K562 (cell line): Measurements from ENCODE around the gene OR3A1. TPM values are rescaled to one million over a fixed set of nuclear protein-coding genes. Genes with fewer than 3 reads are reported as not detected.

Experiments used
- ATAC-seq: fragments of 200-7000 bp; cut with Tn5 transposase; 3 replicates; pipeline ENCODE4 v1.9.1; 2020; ENCODE audit warnings: moderate library complexity
- BruUV-seq: library from RNA; stranded (reverse); fragments of 400-500 nt; replicated peaks from 2 replicates; lab custom pipeline; 2021; lab: Mats Ljungman, UMichigan
- CTCF ChIA-PET: fragments of 300-600 bp; formaldehyde crosslinking; extraction: SDS; loops from one replicate; lab custom pipeline; 2021; ENCODE audit warnings: low intra/inter-chr PET ratio; lab: Yijun Ruan, JAX
- POLR2A ChIA-PET: fragments of 300-600, 350-650 bp; sonication (Branson Sonifier 250); formaldehyde crosslinking; extraction: SDS; loops from one replicate; lab custom pipeline; 2021; ENCODE audit warnings: antibody characterized with exemption, inconsistent platforms; lab: Yijun Ruan, JAX
- DNase-seq, 4 experiments: peaks; one replicate each; pipeline versions ENCODE4 v3.0.0 to v3.0.0-alpha.2; 2011 to 2018; ENCODE audit warnings: low spot score in 3 of 4, mixed read lengths in 3 of 4; ENCODE audit errors: extremely low read depth in 1 of 4
- FAIRE-seq: peaks from 2 replicates; lab custom pipeline; 2011; peaks lifted over from hg19 to GRCh38; lab: Jason Lieb, UNC
- H2AFZ ChIP-seq: 2 replicates; pipeline ENCODE4 v1.6.0; 2011; ENCODE audit warnings: low read depth, low read length, control low read depth, inconsistent platforms
- H3K27ac ChIP-seq: fragments of 200-600 bp; 3 replicates; pipeline ENCODE4 v1.8.0; 2011; ENCODE audit warnings: low read depth, mild to moderate bottlenecking, control low read depth, inconsistent platforms, low read length, moderate library complexity, mixed read lengths; ENCODE audit errors: extremely low read depth
- H3K27me3 ChIP-seq, 2 experiments: fragments of 300-600 bp in 1 of 2; 2 replicates in 1 of 2; 3 replicates in 1 of 2; pipeline versions ENCODE4 v1.6.0 to v1.8.0; 2011; ENCODE audit warnings: inconsistent platforms in 2 of 2, low read length in 2 of 2, mild to moderate bottlenecking in 1 of 2, mixed read lengths in 1 of 2, moderate library complexity in 1 of 2; ENCODE audit not compliant: control insufficient read depth in 2 of 2, insufficient read depth in 2 of 2
- H3K36me3 ChIP-seq: fragments of 300-600 bp; 3 replicates; pipeline ENCODE4 v1.8.0; 2011; ENCODE audit warnings: mild to moderate bottlenecking, low read length, inconsistent platforms; ENCODE audit not compliant: control insufficient read depth, insufficient read depth
- H3K4me1 ChIP-seq, 2 experiments: fragments of 200-600 bp in 1 of 2; replicated peaks in 1 of 2; 2 replicates in 1 of 2; 3 replicates in 1 of 2; pipeline versions ENCODE4 v1.5.1 to v1.8.0; 2011; ENCODE audit warnings: inconsistent platforms in 2 of 2, low read length in 2 of 2, mild to moderate bottlenecking in 1 of 2, mixed read lengths in 1 of 2, moderate library complexity in 1 of 2; ENCODE audit not compliant: control insufficient read depth in 2 of 2, insufficient read depth in 2 of 2
- H3K4me2 ChIP-seq: 2 replicates; pipeline ENCODE4 v1.6.1; 2011; ENCODE audit warnings: low read length, control low read depth, inconsistent platforms, mixed read lengths; ENCODE audit not compliant: insufficient read depth
- H3K4me3 ChIP-seq: fragments of 200-600 bp; sonication (generic), shearing (Covaris generic); 2 replicates; pipeline ENCODE4 v1.5.1; 2016; ENCODE audit warnings: control low read depth, inconsistent platforms
- H3K79me2 ChIP-seq: fragments of 200-600 bp; 3 replicates; pipeline ENCODE4 v1.8.0; 2011; ENCODE audit warnings: low read length, inconsistent platforms; ENCODE audit not compliant: control insufficient read depth, insufficient read depth
- H3K9ac ChIP-seq, 2 experiments: 2 replicates each; pipeline versions ENCODE4 v1.6.0 to v1.6.1; 2011; ENCODE audit warnings: low read depth in 2 of 2, low read length in 2 of 2, control low read depth in 1 of 2, inconsistent platforms in 1 of 2, mild to moderate bottlenecking in 1 of 2, mixed read lengths in 1 of 2; ENCODE audit not compliant: insufficient read depth in 1 of 2
- H3K9me1 ChIP-seq: one replicate; pipeline ENCODE4 v1.6.0; 2011; ENCODE audit warnings: inconsistent platforms, mild to moderate bottlenecking, low read length, moderate library complexity; ENCODE audit not compliant: control insufficient read depth, insufficient read depth
- H3K9me3 ChIP-seq: replicated peaks from 2 replicates; pipeline ENCODE4 v1.5.1; 2011; ENCODE audit warnings: low read depth, low read length, inconsistent platforms; ENCODE audit not compliant: control insufficient read depth, insufficient read depth
- H4K20me1 ChIP-seq: replicated peaks from 2 replicates; pipeline ENCODE4 v1.6.1; 2011; ENCODE audit warnings: low read length, inconsistent platforms, mixed read lengths; ENCODE audit not compliant: control insufficient read depth, insufficient read depth
- ARHGAP35 ChIP-seq: fragments of 450-650 bp; IDR thresholded peaks from 2 replicates; pipeline ENCODE4 v1.6.1; 2018; ENCODE audit not compliant: partially characterized antibody
- ARID1B ChIP-seq: fragments of 450-650 bp; IDR thresholded peaks from 2 replicates; pipeline ENCODE4 v1.6.1; 2016; ENCODE audit warnings: antibody characterized with exemption, mild to moderate bottlenecking, inconsistent platforms
- ASH1L ChIP-seq: fragments of 450-650 bp; IDR thresholded peaks from 2 replicates; pipeline ENCODE4 v1.6.1; 2018; ENCODE audit warnings: borderline replicate concordance, mild to moderate bottlenecking, low read depth; ENCODE audit not compliant: partially characterized antibody
- FOS ChIP-seq: IDR thresholded peaks from 3 replicates; pipeline ENCODE4 v1.6.1; 2011; ENCODE audit not compliant: insufficient read length; ENCODE audit errors: extremely low read depth
- HNRNPLL ChIP-seq: fragments of 200-400 bp; formaldehyde crosslinking; IDR thresholded peaks from 2 replicates; pipeline ENCODE4 v1.6.1; 2017; ENCODE audit warnings: low read length, low read depth, mild to moderate bottlenecking; ENCODE audit not compliant: poor library complexity, severe bottlenecking
- MECOM ChIP-seq: fragments of 250-450 bp; sonication (Bioruptor Pico); IDR thresholded peaks from 2 replicates; pipeline ENCODE4 v1.8.0; 2022; ENCODE audit warnings: inconsistent platforms
- NCOA6 ChIP-seq: fragments of 450-650 bp; IDR thresholded peaks from 2 replicates; pipeline ENCODE4 v1.6.1; 2017; ENCODE audit warnings: mild to moderate bottlenecking
- ZBED1 ChIP-seq: IDR thresholded peaks from 2 replicates; pipeline ENCODE4 v1.6.1; 2014
- ZNF79 ChIP-seq: fragments of 250-450 bp; sonication (Bioruptor Pico); IDR thresholded peaks from 2 replicates; pipeline ENCODE4 v1.4.0; 2020; ENCODE audit warnings: low read depth, mild to moderate bottlenecking, moderate library complexity
- WGBS: fragments of 100-300 bp; shearing (Covaris generic); methylation state at CpG from one replicate; pipeline ENCODE4 v1.1.6; 2016; ENCODE audit warnings: low coverage, mixed read lengths; ENCODE audit not compliant: insufficient coverage; ENCODE audit errors: missing lambda C conversion rate; 5-methylcytosine and 5-hydroxymethylcytosine counted together
- in situ Hi-C: fragments of 300-500 bp; cut with MboI; formaldehyde crosslinking; loops from 4 replicates; pipeline ENCODE4 v1.15.0; 2018; ENCODE audit warnings: inconsistent platforms, mixed read lengths
- intact Hi-C: fragments of 100-400 bp; cut with micrococcal nuclease; formaldehyde crosslinking; loops from 2 replicates; pipeline ENCODE4 v1.14.2; 2022
- polyA plus RNA-seq, 8 experiments: library from polyadenylated mRNA; depleted of rRNA in 4 of 8; stranded (reverse) in 5 of 8; unstranded in 3 of 8; fragments of >200 nt; fragmentation: Nextera tagmentation in 2 of 8; fragmentation: Illumina TruSeq in 1 of 8; extraction: Ambion mirVana in 2 of 8; extraction: Trizol in 1 of 8; gene quantifications; 2 replicates each; pipeline versions ENCODE4 v1.2.1 to v1.2.3, GENCODE V29; 2011 to 2014; ENCODE audit warnings: inconsistent platforms in 1 of 8, missing spikeins in 1 of 8
- total RNA-seq, 7 experiments: library from RNA; depleted of rRNA in 6 of 7; stranded (reverse); fragments of >200 nt in 6 of 7; fragmentation: Illumina TruSeq in 2 of 7; extraction: Trizol in 2 of 7; gene quantifications; 2 replicates each; pipeline versions ENCODE4 v1.2.1 to v1.2.3, GENCODE V29; 2011 to 2021; ENCODE audit warnings: low replicate concordance in 1 of 7
- TF ChIP-seq, protein P1 (sequence below): IDR thresholded peaks from 2 replicates; pipeline ENCODE4 v1.6.1; 2012; ENCODE audit warnings: low read depth, low read length, improper control_type of control experiment, borderline replicate concordance
- TF ChIP-seq, protein P2 (sequence below), 3 experiments: fragments of 200-800 bp in 1 of 3; fragments of 250-450 bp in 1 of 3; fragments of 450-650 bp in 1 of 3; sonication (Bioruptor Pico) in 1 of 3; sonication (Bioruptor generic) in 1 of 3; formaldehyde crosslinking in 1 of 3; IDR thresholded peaks; 2 replicates each; pipeline versions ENCODE4 v1.6.1 to v1.8.0; 2016 to 2022; ENCODE audit warnings: mild to moderate bottlenecking in 2 of 3, missing genetic modification characterization in 2 of 3, missing compliant biosample characterization in 1 of 3, moderate library complexity in 1 of 3

The OR3A1 gene
- total and polyA plus RNA-seq, 9 of the 15 experiments (the other 6 are each of a cell fraction or from before 2014, with no cell fraction given): not detected

DNA sequence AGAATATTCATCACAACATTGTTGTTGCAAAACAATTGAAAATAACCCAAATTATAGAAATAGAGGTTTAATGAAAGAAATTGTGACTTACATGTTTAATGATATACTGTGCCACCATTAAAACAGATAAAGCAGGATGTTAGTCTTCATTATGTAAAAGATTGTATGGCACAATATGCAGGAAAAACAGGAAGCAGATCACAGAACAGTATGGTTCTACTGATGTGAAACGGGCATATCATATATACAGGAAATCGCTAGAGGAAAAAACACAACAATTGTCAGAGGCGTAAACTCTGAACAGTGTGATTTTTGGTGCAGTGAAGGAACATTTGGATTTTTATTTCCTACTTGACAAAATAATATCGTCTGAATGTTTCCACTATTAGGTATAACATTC lies 22.0 kb downstream of the OR3A1 start:
- ChIA-PET POLR2A (no interaction called here), CTCF (no interaction called here)
- Histone ChIP-seq H3K79me2 (no peaks in the 10 kb centered on the region), H3K9me1 (no peaks in the 10 kb centered on the region), H3K9me3 (no peaks in the 10 kb centered on the region), H3K27me3 (no peaks in the 10 kb centered on the region), H3K4me2 (no peak overlapping the region), H3K27ac (no peak overlapping the region), H3K9ac (no peak overlapping the region), H3K4me1 (no peaks in the 10 kb centered on the region), H2AFZ (no peak overlapping the region), H3K36me3 (no peaks in the 10 kb centered on the region), H3K4me3 (no peak overlapping the region), H4K20me1 (no peaks in the 10 kb centered on the region)
- in situ Hi-C loops (no loop called here), intact Hi-C loops (no loop called here)
- no TSS peak for BruUV-seq
- no peak for ATAC-seq
- no peak for FAIRE-seq
- TF ChIP-seq ZBED1 (no peak), NCOA6 (no peak), FOS (no peak), ARHGAP35 (no peak), HNRNPLL (no peak), ASH1L (no peak), ZNF79 (CRISPR knock-in tag) (no peak), MECOM (CRISPR knock-in tag) (no peak), ARID1B (no peak)
- TF ChIP-seq, protein P1, sequence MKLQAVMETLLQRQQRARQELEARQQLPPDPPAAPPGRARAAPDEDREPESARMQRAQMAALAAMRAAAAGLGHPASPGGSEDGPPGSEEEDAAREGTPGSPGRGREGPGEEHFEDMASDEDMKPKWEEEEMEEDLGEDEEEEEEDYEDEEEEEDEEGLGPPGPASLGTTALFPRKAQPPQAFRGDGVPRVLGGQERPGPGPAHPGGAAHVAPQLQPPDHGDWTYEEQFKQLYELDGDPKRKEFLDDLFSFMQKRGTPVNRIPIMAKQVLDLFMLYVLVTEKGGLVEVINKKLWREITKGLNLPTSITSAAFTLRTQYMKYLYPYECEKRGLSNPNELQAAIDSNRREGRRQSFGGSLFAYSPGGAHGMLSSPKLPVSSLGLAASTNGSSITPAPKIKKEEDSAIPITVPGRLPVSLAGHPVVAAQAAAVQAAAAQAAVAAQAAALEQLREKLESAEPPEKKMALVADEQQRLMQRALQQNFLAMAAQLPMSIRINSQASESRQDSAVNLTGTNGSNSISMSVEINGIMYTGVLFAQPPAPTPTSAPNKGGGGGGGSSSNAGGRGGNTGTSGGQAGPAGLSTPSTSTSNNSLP: no peak
- TF ChIP-seq, protein P2, sequence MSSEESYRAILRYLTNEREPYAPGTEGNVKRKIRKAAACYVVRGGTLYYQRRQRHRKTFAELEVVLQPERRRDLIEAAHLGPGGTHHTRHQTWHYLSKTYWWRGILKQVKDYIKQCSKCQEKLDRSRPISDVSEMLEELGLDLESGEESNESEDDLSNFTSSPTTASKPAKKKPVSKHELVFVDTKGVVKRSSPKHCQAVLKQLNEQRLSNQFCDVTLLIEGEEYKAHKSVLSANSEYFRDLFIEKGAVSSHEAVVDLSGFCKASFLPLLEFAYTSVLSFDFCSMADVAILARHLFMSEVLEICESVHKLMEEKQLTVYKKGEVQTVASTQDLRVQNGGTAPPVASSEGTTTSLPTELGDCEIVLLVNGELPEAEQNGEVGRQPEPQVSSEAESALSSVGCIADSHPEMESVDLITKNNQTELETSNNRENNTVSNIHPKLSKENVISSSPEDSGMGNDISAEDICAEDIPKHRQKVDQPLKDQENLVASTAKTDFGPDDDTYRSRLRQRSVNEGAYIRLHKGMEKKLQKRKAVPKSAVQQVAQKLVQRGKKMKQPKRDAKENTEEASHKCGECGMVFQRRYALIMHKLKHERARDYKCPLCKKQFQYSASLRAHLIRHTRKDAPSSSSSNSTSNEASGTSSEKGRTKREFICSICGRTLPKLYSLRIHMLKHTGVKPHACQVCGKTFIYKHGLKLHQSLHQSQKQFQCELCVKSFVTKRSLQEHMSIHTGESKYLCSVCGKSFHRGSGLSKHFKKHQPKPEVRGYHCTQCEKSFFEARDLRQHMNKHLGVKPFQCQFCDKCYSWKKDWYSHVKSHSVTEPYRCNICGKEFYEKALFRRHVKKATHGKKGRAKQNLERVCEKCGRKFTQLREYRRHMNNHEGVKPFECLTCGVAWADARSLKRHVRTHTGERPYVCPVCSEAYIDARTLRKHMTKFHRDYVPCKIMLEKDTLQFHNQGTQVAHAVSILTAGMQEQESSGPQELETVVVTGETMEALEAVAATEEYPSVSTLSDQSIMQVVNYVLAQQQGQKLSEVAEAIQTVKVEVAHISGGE (CRISPR knock-in tag; IDR thresholded peaks at IDR 0.05): no peak
- WGBS: 2% methylated on average over 4 of the region's 4 CpGs
- DNase-seq: no peak
